ENCODE results near the gene NANOGP8.

- no peak for TF ChIP-seq POLR2A (IDR thresholded peaks at IDR 0.05)
- TF ChIP-seq, protein P1, sequence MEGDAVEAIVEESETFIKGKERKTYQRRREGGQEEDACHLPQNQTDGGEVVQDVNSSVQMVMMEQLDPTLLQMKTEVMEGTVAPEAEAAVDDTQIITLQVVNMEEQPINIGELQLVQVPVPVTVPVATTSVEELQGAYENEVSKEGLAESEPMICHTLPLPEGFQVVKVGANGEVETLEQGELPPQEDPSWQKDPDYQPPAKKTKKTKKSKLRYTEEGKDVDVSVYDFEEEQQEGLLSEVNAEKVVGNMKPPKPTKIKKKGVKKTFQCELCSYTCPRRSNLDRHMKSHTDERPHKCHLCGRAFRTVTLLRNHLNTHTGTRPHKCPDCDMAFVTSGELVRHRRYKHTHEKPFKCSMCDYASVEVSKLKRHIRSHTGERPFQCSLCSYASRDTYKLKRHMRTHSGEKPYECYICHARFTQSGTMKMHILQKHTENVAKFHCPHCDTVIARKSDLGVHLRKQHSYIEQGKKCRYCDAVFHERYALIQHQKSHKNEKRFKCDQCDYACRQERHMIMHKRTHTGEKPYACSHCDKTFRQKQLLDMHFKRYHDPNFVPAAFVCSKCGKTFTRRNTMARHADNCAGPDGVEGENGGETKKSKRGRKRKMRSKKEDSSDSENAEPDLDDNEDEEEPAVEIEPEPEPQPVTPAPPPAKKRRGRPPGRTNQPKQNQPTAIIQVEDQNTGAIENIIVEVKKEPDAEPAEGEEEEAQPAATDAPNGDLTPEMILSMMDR (IDR thresholded peaks at IDR 0.05) = no peak
- TF ChIP-seq EP300 (IDR thresholded peaks at IDR 0.05) = no peak
Measured at GRCh38 chr15:35118960-35119359, 33.9 kb upstream of the NANOGP8 start.

All from tibial nerve (tissue), 4 donors.